Endodermal cell (in vitro differentiated cells): ENCODE data around the gene GGA1. TPM values are rescaled to one million over a fixed set of nuclear protein-coding genes. Genes with fewer than 3 reads are reported as not detected.

Experiments
- DNase-seq: peaks from one replicate; pipeline ENCODE4 v3.0.0-alpha.2; 2017
- H3K27ac ChIP-seq: 2 replicates; pipeline ENCODE4 v1.5.1; 2013; ENCODE audit warnings: mild to moderate bottlenecking, low read depth, low read length, moderate library complexity
- H3K27me3 ChIP-seq: 2 replicates; pipeline ENCODE4 v1.6.1; 2013; ENCODE audit warnings: mild to moderate bottlenecking, low read length, moderate library complexity; ENCODE audit not compliant: insufficient read depth, control insufficient read depth, poor library complexity, severe bottlenecking
- H3K36me3 ChIP-seq: 2 replicates; pipeline ENCODE4 v1.7.0; 2013; ENCODE audit warnings: mild to moderate bottlenecking, low read length, moderate library complexity; ENCODE audit not compliant: control insufficient read depth, insufficient read depth
- H3K4me1 ChIP-seq: one replicate; pipeline ENCODE4 v1.7.0; 2013; ENCODE audit warnings: low read length; ENCODE audit not compliant: control insufficient read depth, insufficient read depth
- H3K4me3 ChIP-seq: 2 replicates; pipeline ENCODE4 v1.5.1; 2013; ENCODE audit warnings: mild to moderate bottlenecking, low read length, moderate library complexity
- H3K9ac ChIP-seq: 2 replicates; pipeline ENCODE4 v1.6.1; 2013; ENCODE audit warnings: mild to moderate bottlenecking, low read length, moderate library complexity; ENCODE audit not compliant: poor library complexity, severe bottlenecking; ENCODE audit errors: extremely low read depth
- H3K9me3 ChIP-seq: 2 replicates; pipeline ENCODE4 v1.6.1; 2013; ENCODE audit warnings: mild to moderate bottlenecking, low read length, moderate library complexity; ENCODE audit not compliant: control insufficient read depth
- H3K27ac Mint-ChIP-seq: 2 replicates; pipeline ENCODE4 v1.8.0; 2020; ENCODE audit warnings: mixed read lengths
- H3K27me3 Mint-ChIP-seq: 2 replicates; pipeline ENCODE4 v1.8.0; 2021; ENCODE audit warnings: mild to moderate bottlenecking, mixed read lengths; ENCODE audit not compliant: insufficient read depth
- H3K36me3 Mint-ChIP-seq: 2 replicates; pipeline ENCODE4 v1.8.0; 2020; ENCODE audit warnings: low read depth, mixed read lengths
- H3K4me1 Mint-ChIP-seq: 2 replicates; pipeline ENCODE4 v1.8.0; 2020; ENCODE audit warnings: mixed read lengths
- H3K4me3 Mint-ChIP-seq: 2 replicates; pipeline ENCODE4 v1.8.0; 2020; ENCODE audit warnings: mild to moderate bottlenecking, moderate library complexity, mixed read lengths
- H3K9me3 Mint-ChIP-seq: 2 replicates; pipeline ENCODE4 v1.8.0; 2020; ENCODE audit warnings: mild to moderate bottlenecking, mixed read lengths
- CTCF ChIP-seq: fragments of 200-600 bp; sonication (generic); conservative IDR thresholded peaks from 2 replicates; pipeline ENCODE4 v1.5.0; 2021; ENCODE audit warnings: antibody characterized with exemption, mild to moderate bottlenecking
- WGBS, 2 experiments: methylation state at CpG; one replicate each; pipeline versions ENCODE4 v1.1.5 to v1.1.7; 2013; ENCODE audit warnings: missing lambda C conversion rate in 2 of 2, mixed read lengths in 1 of 2; ENCODE audit not compliant: insufficient coverage in 1 of 2, insufficient read length in 1 of 2; 5-methylcytosine and 5-hydroxymethylcytosine counted together
- total RNA-seq, 2 donors: library from RNA; stranded (reverse); fragmentation: NEBNext Ultra II Directional in 1 of 2; extraction: Animal tissue kit (Norgen Biotek cat#: 25700) in 1 of 2; gene quantifications; 2 replicates in 1 of 2; 3 replicates in 1 of 2; pipeline ENCODE4 v1.2.1, GENCODE V29; 2021

GGA1 gene
- total RNA-seq, 2 donors from 2014 or later: 87.5 TPM

- Histone ChIP-seq H3K27ac (no peak overlapping the region), H3K9ac (no peak overlapping the region), H3K36me3 (peaks cover 9% of the 10 kb centered on the region), H3K4me3 (peak overlapping the region; percentile 87), H3K4me1 (peaks cover 6% of the 10 kb centered on the region), H3K27me3 (no peaks in the 10 kb centered on the region), H3K9me3 (no peaks in the 10 kb centered on the region)
- Mint-ChIP-seq H3K9me3 (no peaks in the 10 kb centered on the region), H3K36me3 (peaks cover 18% of the 10 kb centered on the region), H3K27me3 (no peaks in the 10 kb centered on the region), H3K4me1 (peaks cover 14% of the 10 kb centered on the region), H3K27ac (no peak overlapping the region), H3K4me3 (peak overlapping the region; percentile 69)
- DNase-seq: no peak
- 87 to 90% methylated on average over 11 to 23 of the region's 24 CpGs for WGBS, 2 experiments
- no peak for TF ChIP-seq CTCF
Observed at GRCh38 chr22:37640591-37641560, 32.2 kb downstream of the GGA1 start.

- no peak overlapping the region for H3K4me3 ChIP-seq
- no peak overlapping the region for H3K4me3 Mint-ChIP-seq
Observed at GRCh38 chr22:37641561-37641949, 32.9 kb downstream of the GGA1 start.

GRCh38 chr22:37643225-37643847 is 34.7 kb downstream of the GGA1 start:
- Histone ChIP-seq H3K9me3 (no peaks in the 10 kb centered on the region), H3K27me3 (no peaks in the 10 kb centered on the region), H3K36me3 (peaks cover 18% of the 10 kb centered on the region), H3K9ac (no peak overlapping the region), H3K27ac (no peak overlapping the region), H3K4me3 (no peak overlapping the region), H3K4me1 (peaks cover 6% of the 10 kb centered on the region)
- Mint-ChIP-seq H3K9me3 (no peaks in the 10 kb centered on the region), H3K27ac (no peak overlapping the region), H3K36me3 (peaks cover 26% of the 10 kb centered on the region), H3K4me3 (no peak overlapping the region), H3K4me1 (peaks cover 9% of the 10 kb centered on the region), H3K27me3 (no peaks in the 10 kb centered on the region)
- TF ChIP-seq CTCF: peak; percentile 96
- 60 to 65% methylated on average over 9 of the region's 9 CpGs for WGBS, 2 experiments
- peak; percentile 97 for DNase-seq

More at GRCh38 chr22:37641561-37641949, 32.9 kb downstream of the GGA1 start:
- no peak overlapping the region for H3K27ac ChIP-seq
- H3K27me3 ChIP-seq: no peaks in the 10 kb centered on the region
- no peak overlapping the region for H3K9ac ChIP-seq
- no peaks in the 10 kb centered on the region for H3K9me3 ChIP-seq
- no peaks in the 10 kb centered on the region for H3K27me3 Mint-ChIP-seq
- no peaks in the 10 kb centered on the region for H3K9me3 Mint-ChIP-seq
- 94 to 100% methylated on average over 5 of the region's 5 CpGs for WGBS, 2 experiments
- peaks cover 6% of the 10 kb centered on the region for H3K4me1 ChIP-seq
- TF ChIP-seq CTCF: no peak
- DNase-seq: no peak
- H3K4me1 Mint-ChIP-seq: peaks cover 13% of the 10 kb centered on the region
- H3K27ac Mint-ChIP-seq: no peak overlapping the region
- peaks cover 20% of the 10 kb centered on the region for H3K36me3 Mint-ChIP-seq
- peaks cover 10% of the 10 kb centered on the region for H3K36me3 ChIP-seq
